Measurements from ENCODE around the gene LUC7L3. TPM values are rescaled to one million over a fixed set of nuclear protein-coding genes. Genes with fewer than 3 reads are reported as not detected.

Gene LUC7L3
- total RNA-seq, 1 experiment from 2014 or later = 154 TPM

DNA sequence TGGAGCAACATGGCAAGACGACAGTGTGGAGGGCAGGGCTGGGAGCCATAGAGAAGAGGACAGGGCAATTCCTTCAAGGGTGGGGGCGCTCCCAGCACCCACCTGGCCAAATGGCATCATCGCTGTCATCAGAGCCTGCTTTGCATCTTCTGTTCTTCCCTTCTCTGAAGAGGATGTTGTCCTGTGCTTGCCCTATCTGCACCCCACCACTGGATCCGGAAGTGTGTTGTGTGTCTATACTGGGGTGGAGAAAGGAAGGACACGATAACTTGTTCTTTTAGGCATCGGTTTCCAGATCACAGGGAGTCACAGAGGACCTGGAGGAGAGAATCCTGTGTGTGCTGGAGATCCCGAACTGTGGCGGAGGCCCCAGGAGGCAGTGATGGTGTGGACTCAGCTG is 73.6 kb downstream of the LUC7L3 start:
- H2BK12ac ChIP-seq (ENCODE audit: insufficient read length, low read depth, low read length) = no peak overlapping the region
- H3K4me2 ChIP-seq (ENCODE audit: insufficient read depth, insufficient read length, low read length) = no peak overlapping the region
- H2BK120ac ChIP-seq (ENCODE audit: low read depth, low read length, poor library complexity, severe bottlenecking) = no peak overlapping the region
- H3K4ac ChIP-seq (ENCODE audit: low read depth, low read length) = no peak overlapping the region
- no peak overlapping the region for H2AFZ ChIP-seq (ENCODE audit: low read length)
- H3K27ac ChIP-seq (ENCODE audit: insufficient read length, low read depth, low read length) = no peak overlapping the region
- no peak for DNase-seq
- no peak overlapping the region for H3K23ac ChIP-seq (ENCODE audit: insufficient read length, low read depth, low read length)
- no peaks in the 10 kb centered on the region for H4K20me1 ChIP-seq (ENCODE audit: control insufficient read depth, insufficient read depth, insufficient read length)
- H2BK20ac ChIP-seq (ENCODE audit: low read depth, low read length, poor library complexity, severe bottlenecking) = no peak overlapping the region
- no peaks in the 10 kb centered on the region for H3K79me2 ChIP-seq (ENCODE audit: insufficient read depth, low read length)
- H2BK15ac ChIP-seq (ENCODE audit: low read depth, low read length) = no peak overlapping the region
- H3K23me2 ChIP-seq (ENCODE audit: insufficient read length, low read depth, low read length, poor library complexity, severe bottlenecking) = no peaks in the 10 kb centered on the region
- no peak overlapping the region for H4K8ac ChIP-seq (replicated peaks; ENCODE audit: insufficient read length, low read depth, low read length)
- H3T11ph ChIP-seq (ENCODE audit: low read length) = no peak overlapping the region
- H3K27ac Mint-ChIP-seq = no peak overlapping the region; a peak in 1 of 7 replicates
- no peaks in the 10 kb centered on the region for H3K36me3 Mint-ChIP-seq (ENCODE audit: insufficient read depth in 1 of 3, low read depth in 3 of 3)
- no peak overlapping the region for H4K5ac ChIP-seq (ENCODE audit: insufficient read length, low read depth, low read length)
- H3K4me1 Mint-ChIP-seq = peaks cover 11 to 18% of the 10 kb centered on the region in 2 experiments
- no peak overlapping the region for H3K9ac ChIP-seq (ENCODE audit: extremely low read depth, insufficient read length, low read length)
- no peaks in the 10 kb centered on the region for H3K9me3 ChIP-seq (ENCODE audit: control insufficient read depth, low read depth, low read length)
- no peaks in the 10 kb centered on the region for H3K27me3 ChIP-seq (ENCODE audit: insufficient read depth, low read length)
- H3K79me1 ChIP-seq (ENCODE audit: insufficient read depth, low read depth, low read length, poor library complexity, severe bottlenecking) = no peaks in the 10 kb centered on the region
- WGBS (ENCODE audit: extremely low coverage, insufficient read length, low lambda C conversion rate) = no CpG with 5 or more reads among the region's 8 CpGs
- H3K27me3 Mint-ChIP-seq (ENCODE audit: low read depth) = no peaks in the 10 kb centered on the region
- no peak overlapping the region; the same call in 1 of the 2 replicates for H3K14ac ChIP-seq (ENCODE audit: insufficient read depth, low read length)
- H4K91ac ChIP-seq (ENCODE audit: insufficient read length, low read depth, low read length) = no peak overlapping the region
- TF ChIP-seq, protein P1, sequence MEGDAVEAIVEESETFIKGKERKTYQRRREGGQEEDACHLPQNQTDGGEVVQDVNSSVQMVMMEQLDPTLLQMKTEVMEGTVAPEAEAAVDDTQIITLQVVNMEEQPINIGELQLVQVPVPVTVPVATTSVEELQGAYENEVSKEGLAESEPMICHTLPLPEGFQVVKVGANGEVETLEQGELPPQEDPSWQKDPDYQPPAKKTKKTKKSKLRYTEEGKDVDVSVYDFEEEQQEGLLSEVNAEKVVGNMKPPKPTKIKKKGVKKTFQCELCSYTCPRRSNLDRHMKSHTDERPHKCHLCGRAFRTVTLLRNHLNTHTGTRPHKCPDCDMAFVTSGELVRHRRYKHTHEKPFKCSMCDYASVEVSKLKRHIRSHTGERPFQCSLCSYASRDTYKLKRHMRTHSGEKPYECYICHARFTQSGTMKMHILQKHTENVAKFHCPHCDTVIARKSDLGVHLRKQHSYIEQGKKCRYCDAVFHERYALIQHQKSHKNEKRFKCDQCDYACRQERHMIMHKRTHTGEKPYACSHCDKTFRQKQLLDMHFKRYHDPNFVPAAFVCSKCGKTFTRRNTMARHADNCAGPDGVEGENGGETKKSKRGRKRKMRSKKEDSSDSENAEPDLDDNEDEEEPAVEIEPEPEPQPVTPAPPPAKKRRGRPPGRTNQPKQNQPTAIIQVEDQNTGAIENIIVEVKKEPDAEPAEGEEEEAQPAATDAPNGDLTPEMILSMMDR (conservative IDR thresholded peaks at IDR 0.05) = no peak
- no peak overlapping the region for H2BK5ac ChIP-seq (ENCODE audit: insufficient read length, low read length)
- no peak overlapping the region for H2AK5ac ChIP-seq (ENCODE audit: insufficient read length, low read length)
- H3K18ac ChIP-seq (ENCODE audit: insufficient read length, low read depth, low read length) = no peak overlapping the region
- H3K4me3 Mint-ChIP-seq = no peak overlapping the region
- H3K56ac ChIP-seq (ENCODE audit: insufficient read length, low read depth, low read length) = no peak overlapping the region
- 0 out of 2 replicates have a peak, but pooled peaks cover 4% of the 10 kb centered on the region for H3K4me1 ChIP-seq (ENCODE audit: insufficient read depth, low read length)
- H3K9me3 Mint-ChIP-seq = no peaks in the 10 kb centered on the region
